ENCODE results near the gene CTU2. TPM values are rescaled to one million over a fixed set of nuclear protein-coding genes. Genes with fewer than 3 reads are reported as not detected.

CTU2 gene
- total and polyA plus RNA-seq, 9 of the 15 experiments (the other 6 are each of a cell fraction or from before 2014, with no cell fraction given), result 1.3 to 105 (median 23.2) TPM

DNA sequence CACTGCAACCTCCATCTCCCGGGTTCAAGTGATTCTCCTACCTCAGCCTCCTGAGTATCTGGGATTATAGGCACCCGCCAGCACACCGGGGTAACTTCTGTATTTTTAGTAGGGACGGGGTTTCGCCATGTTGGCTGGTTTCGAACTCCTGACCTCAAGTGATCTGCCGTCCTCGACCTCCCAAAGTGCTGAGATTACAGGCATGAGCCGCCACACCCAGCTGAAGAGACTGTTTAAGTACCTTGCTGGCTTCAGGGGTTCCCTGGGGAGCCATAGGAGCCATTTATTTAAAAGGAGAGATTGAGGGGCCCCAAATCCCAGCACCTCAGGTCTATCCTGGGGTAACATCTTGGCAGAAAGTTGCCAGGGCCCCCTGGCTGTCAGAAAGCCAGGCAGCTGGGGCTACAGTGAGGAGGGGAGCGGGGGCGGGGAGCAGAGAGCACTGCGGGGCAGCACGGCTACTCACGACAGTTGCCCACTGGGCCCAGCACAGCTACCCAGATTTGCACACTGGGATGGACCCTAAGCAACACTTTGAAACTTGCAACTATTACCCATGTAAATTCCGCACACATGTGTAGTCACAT lies 21.6 kb upstream of the CTU2 start:
- intact Hi-C loops (cut with micrococcal nuclease), result loop anchor here (5.0 kb wide), 2 partner anchors 57 to 88 kb away; no protein-coding TSS in a partner anchor
- Histone ChIP-seq H3K4me3 (no peak overlapping the region), H4K20me1 (replicated peaks; ENCODE audit: control insufficient read depth, insufficient read depth, low read length) (no peaks in the 10 kb centered on the region; the same call in 1 of the 2 replicates), H3K9me3 (replicated peaks; ENCODE audit: control insufficient read depth, insufficient read depth, low read depth, low read length) (no peaks in the 10 kb centered on the region), H3K9ac (ENCODE audit: insufficient read depth in 1 of 2, low read depth in 2 of 2, low read length in 2 of 2) (peak overlapping the region in 1 of 2 experiments; percentile 61; a peak in 1 of 4 replicates), H3K4me2 (ENCODE audit: insufficient read depth, low read length) (no peak overlapping the region), H3K27me3 (ENCODE audit: control insufficient read depth in 2 of 2, insufficient read depth in 2 of 2, low read length in 2 of 2) (no peaks in the 10 kb centered on the region), H3K36me3 (ENCODE audit: control insufficient read depth, insufficient read depth, low read length) (no peaks in the 10 kb centered on the region), H3K4me1 (replicated peaks in 1 of 2; ENCODE audit: control insufficient read depth in 2 of 2, insufficient read depth in 2 of 2, low read length in 2 of 2) (peaks cover 36 to 67% of the 10 kb centered on the region in 2 experiments), H3K79me2 (ENCODE audit: control insufficient read depth, insufficient read depth, low read length) (no peaks in the 10 kb centered on the region; the same call in 2 of the 3 replicates), H3K27ac (ENCODE audit: extremely low read depth, low read depth, low read length) (no peak overlapping the region), H2AFZ (ENCODE audit: low read depth, low read length) (no peak overlapping the region), H3K9me1 (ENCODE audit: control insufficient read depth, insufficient read depth, low read length) (no peaks in the 10 kb centered on the region)
- 71% methylated on average over 15 of the region's 15 CpGs for WGBS (ENCODE audit: insufficient coverage, low coverage, missing lambda C conversion rate)
- no TSS peak for BruUV-seq (replicated peaks)
- FAIRE-seq (no peak), ATAC-seq (no peak), DNase-seq (ENCODE audit: extremely low read depth in 1 of 4, low spot score in 3 of 4) (no peak)
- POLR2A ChIA-PET, result interaction anchor here (0.5 to 1.2 kb wide), 3 partner anchors 10 to 33 kb away, joined by 3 to 6 read pairs (median 3); no protein-coding TSS in a partner anchor
- CTCF ChIA-PET (ENCODE audit: low intra/inter-chr PET ratio), result interaction anchor here (0.6 kb wide), 1 partner anchor 126 kb away, joined by 3 read pairs; no protein-coding TSS in a partner anchor
- no peak for TF ChIP-seq RHOXF2B (CRISPR knock-in tag; conservative IDR thresholded peaks at IDR 0.05)
- no peak for TF ChIP-seq PURB (CRISPR knock-in tag; IDR thresholded peaks at IDR 0.05; ENCODE audit: low read depth)
- TF ChIP-seq TAF15 (IDR thresholded peaks at IDR 0.05; ENCODE audit: low read depth, low read length), result no peak
- no peak for TF ChIP-seq PHF20 (IDR thresholded peaks at IDR 0.05; ENCODE audit: partially characterized antibody)
- no peak for TF ChIP-seq MEIS2 (IDR thresholded peaks at IDR 0.05; ENCODE audit: partially characterized antibody)
- no peak for TF ChIP-seq HDGF (IDR thresholded peaks at IDR 0.05)
- in situ Hi-C loops (cut with MboI), result no loop called here
